Stimulated activated CD4-positive, alpha-beta T cell treated with anti-CD3 and anti-CD28 coated beads, Interleukin-15, amount 100 ng/mL, for 48 hours (primary cell): Measurements from ENCODE around the gene NUBPL.
A peak's percentile ranks its signal among the peaks of the same experiment; 100 is the strongest.

Experiments used
- DNase-seq, 2 donors: peaks; one replicate each; pipeline ENCODE4 v3.0.0-alpha.2; 2020; ENCODE audit warnings: low read depth in 2 of 2

NUBPL gene, protein sequence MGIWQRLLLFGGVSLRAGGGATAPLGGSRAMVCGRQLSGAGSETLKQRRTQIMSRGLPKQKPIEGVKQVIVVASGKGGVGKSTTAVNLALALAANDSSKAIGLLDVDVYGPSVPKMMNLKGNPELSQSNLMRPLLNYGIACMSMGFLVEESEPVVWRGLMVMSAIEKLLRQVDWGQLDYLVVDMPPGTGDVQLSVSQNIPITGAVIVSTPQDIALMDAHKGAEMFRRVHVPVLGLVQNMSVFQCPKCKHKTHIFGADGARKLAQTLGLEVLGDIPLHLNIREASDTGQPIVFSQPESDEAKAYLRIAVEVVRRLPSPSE

GRCh38 chr14:31561155-31561846 is at the start of gene NUBPL:
TSS of gene NUBPL (plus strand) at chr14:31561404. CDS start at chr14:31561440, 36 bp downstream.
- peak; percentile 89 to 92 for DNase-seq

DNA sequence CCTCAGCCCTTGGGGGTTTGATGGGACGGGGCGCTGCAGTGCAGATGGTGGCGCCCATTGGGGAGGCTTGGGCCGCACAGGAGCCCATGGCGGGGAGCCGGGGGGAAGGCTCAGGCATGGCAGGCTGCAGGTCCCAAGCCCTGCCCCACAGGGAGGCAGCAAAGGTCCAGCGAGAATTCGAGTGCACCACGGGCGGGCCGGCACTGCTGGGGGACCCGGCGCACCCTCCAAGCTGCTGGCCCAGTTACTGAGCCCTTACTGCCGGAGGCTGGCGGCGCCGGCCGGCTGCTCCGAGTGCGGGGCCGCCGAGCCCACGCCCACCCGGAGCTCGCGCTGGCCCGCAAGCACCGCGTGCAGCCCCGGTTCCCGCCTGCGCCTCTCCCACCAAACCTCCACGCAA is 34.1 kb upstream of the NUBPL start:
- DNase-seq: no peak

DNA sequence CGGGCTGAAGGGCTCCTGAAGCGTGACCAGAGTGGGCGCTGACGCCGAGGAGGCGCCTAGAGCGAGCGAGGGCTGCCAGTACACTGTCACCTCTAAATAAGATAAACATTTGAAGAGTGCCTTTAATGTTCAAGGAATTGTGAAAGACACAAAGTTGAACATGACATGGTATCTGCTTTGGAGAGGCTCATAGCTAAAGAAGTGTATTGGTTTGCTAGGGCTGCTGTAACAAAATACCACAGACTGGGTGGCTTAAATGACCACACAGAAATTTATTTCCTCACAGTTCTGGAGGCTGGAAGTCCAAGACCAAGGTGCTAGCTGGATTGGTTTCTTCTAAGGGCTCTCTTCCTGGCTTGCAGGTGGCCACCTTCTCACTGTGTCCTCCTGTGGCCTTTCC is 33.7 kb upstream of the NUBPL start:
- no peak for DNase-seq

DNA sequence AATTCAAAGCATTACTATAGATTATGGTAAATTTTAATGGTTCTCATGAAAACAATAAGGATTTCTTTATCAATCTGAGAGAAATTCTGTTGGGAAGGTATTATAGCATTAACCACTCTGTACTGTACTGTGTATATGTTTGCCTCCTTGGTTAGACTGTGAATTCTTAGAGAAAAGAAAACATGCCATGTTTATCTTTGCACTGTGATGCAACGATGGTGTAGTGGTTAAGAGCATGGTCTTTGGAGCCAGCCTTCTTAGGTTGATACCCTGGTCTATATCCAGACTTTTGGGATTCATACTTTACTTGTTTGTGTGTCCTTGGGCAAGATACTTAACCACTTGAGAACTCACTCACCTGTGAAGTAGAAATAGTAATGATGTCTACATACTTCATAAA is 32.2 kb upstream of the NUBPL start:
- no peak for DNase-seq

- DNase-seq: no peak
Measured at GRCh38 chr14:31530136-31530535, 31.1 kb upstream of the NUBPL start.

DNA sequence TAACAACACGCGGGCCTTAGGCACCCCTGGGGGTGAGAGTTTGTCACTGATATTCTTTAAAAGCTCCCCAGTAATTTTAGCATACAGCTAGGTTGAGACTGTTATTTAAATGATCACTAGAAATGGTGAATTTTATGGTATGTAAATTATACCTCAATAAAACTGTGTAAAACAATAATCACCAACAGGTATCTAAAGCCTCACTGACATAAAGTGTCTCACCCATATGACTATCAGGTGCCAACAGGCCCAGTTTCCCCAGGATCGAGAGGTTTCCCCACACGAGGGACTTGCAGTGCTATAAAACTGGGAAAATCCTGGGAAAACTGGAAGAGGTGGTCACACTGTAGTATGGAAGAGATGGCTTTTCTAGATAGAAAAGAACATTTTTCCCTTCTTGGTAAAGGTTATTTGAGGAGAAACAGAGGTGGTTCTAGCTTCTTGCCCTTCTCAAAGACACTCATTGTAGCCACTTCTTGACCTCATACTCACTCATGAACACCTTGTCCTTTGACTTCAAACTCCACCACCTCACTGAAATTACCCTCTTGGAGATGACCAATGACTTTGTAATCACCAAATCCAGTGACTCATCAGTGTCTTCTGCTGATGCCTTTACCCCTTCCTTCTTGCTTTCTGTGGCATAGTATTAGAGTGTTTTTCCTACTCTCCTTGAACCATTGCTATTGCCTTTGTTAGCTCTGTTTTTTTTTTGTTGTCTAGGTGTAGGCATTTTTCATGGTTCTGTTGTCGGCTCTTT is 24.8 kb upstream of the NUBPL start:
- no peak for DNase-seq

DNA sequence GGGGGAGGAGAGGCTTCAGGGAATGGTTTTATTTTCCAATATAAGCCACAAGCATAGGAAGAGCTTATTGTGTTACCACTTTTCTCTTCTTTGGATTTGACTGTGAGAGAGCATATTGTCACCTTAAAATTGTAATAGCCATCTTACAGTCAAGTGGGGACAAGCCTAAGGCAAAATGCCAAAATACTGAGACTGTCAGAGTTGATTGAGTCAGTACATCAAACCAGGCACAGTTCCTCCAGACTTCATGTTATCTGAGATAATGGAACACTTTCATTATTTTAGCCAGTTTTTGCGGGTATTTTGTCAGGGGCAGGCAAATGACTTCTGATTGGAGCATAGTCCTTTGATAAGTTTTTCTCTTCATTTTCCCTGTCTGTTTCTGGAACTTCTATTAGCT is 19.5 kb upstream of the NUBPL start:
- no peak for DNase-seq

DNA sequence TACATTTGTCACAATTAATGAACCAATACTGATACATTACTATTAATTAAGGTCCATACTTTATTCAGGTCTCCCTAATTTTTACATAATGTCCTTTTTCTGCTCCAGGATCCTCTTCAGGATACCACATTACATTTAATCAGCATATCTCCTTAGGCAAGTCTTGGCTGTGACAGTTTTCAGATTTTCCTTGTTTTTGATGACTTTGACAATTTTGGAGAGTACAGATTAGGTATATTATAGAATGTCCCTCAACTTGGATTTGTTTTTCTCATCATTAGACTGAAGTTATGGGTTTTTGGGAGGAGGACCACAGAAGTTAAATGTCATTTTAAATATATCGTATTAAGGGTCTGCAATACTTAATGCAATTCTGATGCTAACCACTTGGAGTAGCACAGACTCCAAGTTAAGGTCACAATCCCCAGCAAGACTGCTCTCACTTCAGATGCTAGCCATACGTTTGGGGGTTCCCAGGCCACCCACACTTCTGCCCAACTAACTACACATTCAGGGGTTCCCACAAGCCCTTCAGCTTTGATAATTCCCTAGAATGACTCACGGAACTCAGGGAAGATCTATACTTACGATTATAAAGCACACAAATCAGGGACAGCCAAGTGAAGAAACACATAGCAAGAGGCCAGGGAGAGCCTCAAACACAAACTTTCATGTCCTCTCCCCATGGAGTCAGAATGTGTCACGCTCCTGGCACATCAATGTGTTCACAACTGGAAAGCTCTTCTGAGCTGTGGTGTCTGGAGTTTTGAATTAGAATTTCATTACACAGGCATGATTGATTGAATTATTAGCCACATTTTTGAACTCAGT is 17.0 kb upstream of the NUBPL start:
- no peak for DNase-seq

GRCh38 chr14:31544816-31545215 is 16.4 kb upstream of the NUBPL start:
- no peak for DNase-seq

DNA sequence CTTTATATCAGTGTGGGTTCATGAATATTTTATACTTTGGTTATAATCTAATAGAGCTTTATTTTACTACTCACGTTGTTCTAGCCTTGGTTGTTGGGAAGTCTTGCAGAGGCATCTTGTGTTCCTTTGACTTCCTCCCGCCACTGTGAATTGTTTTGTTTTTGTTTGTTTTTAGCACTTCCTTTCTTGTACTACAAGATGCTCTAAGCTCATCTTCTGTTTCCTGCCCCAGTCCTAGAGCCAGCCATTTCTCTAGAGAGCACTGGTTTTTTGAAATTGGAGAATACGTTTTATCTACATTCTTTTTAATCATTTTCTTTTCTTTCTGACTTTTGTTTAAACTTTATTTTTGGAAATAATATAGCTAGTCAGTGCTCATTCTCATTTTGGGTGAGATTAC is 15.9 kb upstream of the NUBPL start:
- no peak for DNase-seq

DNA sequence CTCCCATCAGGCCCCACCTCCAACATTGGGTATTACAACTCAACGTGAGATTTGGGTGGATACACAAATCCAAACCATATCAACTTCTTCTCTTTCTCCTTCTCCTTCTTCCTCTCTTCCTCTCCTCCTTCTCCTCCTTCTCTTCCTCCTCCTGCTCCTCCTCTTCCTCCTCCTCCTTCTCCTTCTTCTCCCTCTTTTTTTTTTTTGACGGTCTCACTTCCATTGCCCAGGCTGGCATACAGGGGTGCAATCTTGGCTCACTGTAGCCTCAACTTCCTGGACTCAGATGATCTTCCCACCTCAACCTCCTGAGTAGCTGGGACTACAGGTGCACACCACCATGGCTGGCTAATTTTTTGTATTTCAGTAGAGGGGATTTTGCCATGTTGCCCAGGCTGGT is 11.4 kb upstream of the NUBPL start:
- no peak for DNase-seq

- DNase-seq: no peak
Measured at GRCh38 chr14:31550589-31550988, 10.6 kb upstream of the NUBPL start.

- DNase-seq: no peak
Measured at GRCh38 chr14:31556191-31556590, 5.0 kb upstream of the NUBPL start.

DNA sequence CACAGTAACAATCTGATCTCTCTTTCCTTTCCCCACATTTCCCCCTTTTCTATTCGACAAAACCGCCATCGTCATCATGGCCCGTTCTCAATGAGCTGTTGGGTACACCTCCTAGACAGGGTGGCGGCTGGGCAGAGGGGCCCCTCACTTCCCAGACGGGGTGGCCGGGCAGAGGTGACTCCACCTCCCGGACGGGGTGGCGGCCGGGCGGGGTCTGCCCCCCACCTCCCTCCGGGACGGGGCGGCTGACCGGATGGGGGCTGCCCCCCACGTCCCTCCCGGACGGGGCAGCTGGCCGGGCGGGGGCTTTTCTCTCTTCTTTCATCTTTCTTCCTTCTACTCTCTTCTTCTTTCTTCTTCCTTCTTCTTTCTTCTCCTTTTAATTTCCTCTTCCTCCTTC is 1.3 kb upstream of the NUBPL start:
- DNase-seq: no peak

- DNase-seq: no peak
Measured at GRCh38 chr14:31560759-31561154, 447 bp upstream of the NUBPL start.

DNA sequence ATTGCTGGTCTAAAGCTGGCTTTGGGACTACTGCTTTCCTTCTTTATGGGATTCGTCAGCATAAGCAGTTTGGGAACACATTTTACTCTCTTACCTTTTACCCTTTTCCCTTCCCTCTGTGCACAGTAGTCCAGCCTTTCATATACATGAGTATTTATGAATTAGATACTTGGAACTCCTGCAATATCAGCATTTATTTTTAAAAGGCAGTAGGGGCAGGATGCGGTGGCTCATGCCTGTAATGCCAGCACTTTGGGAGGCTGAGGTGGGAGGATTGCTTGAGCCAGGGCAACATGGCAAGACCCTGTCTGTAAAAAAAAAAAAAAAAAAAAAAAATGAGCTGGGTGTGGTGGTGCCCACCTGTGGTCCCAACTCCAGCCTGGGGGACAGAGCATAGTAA is 3.0 kb downstream of the NUBPL start:
- no peak for DNase-seq

GRCh38 chr14:31566456-31566855 is 5.3 kb downstream of the NUBPL start:
- no peak for DNase-seq

DNA sequence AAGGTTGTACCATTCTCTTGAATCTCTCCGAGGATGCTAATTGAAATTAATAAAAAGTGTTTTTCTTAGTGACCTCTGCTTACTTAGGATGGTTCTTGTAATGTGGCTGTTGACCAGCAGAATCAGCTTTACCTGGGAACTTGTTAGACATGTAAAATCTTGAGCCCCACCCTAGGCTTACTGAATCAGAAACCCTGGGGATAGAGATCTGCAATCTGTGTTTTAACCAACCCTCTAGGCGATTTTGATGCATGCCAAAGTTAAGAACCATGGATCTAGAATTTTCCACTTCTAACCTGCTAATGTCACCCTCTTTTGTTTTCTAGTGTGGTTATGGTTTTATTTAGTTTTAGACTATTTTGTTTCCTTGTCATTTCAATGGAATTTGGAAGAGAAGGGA is 6.5 kb downstream of the NUBPL start:
- no peak for DNase-seq

GRCh38 chr14:31568161-31568560 is 7.0 kb downstream of the NUBPL start:
- no peak for DNase-seq

DNA sequence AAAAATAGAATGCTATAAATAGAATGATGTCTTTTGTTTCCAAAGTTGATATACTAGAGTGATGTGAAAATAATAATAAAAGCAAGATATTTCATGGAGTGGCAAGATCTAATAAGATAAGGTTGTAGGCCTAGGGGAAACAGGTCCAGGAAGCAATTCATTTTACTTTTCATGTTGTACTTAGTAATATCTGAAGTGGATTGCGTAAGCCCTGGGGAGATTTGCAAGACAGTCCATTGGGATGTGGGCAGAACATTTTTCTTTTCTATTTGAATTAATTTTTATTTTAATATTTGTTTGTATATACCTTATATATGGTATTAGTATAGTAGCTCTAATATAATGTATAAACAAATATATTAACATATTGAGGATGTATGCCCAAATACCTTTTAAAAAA is 7.5 kb downstream of the NUBPL start:
- DNase-seq: no peak

- no peak for DNase-seq
Measured at GRCh38 chr14:31572955-31573354, 11.8 kb downstream of the NUBPL start.

- DNase-seq: no peak
Measured at GRCh38 chr14:31576949-31577348, 15.7 kb downstream of the NUBPL start.
